Kidney capillary endothelial cell (primary cell): ENCODE results near the gene COPS8.

Experiments
- DNase-seq: peaks from one replicate; pipeline ENCODE4 v3.0.0-alpha.2; 2018; ENCODE audit warnings: low spot score

Gene COPS8

GRCh38 chr2:237101118-237101979, 15.7 kb downstream of the COPS8 start:
- no peak for DNase-seq

- no peak for DNase-seq
Observed at GRCh38 chr2:237102428-237102827, 16.7 kb downstream of the COPS8 start.

- no peak for DNase-seq
Observed at GRCh38 chr2:237109421-237109934, 23.8 kb downstream of the COPS8 start.

GRCh38 chr2:237113026-237113795, 27.5 kb downstream of the COPS8 start:
- DNase-seq, result no peak

- no peak for DNase-seq
Observed at GRCh38 chr2:237115870-237116269, 30.2 kb downstream of the COPS8 start.

- DNase-seq, result no peak
Observed at GRCh38 chr2:237116431-237116830, 30.7 kb downstream of the COPS8 start.

GRCh38 chr2:237118025-237118424, 32.3 kb downstream of the COPS8 start:
- DNase-seq, result no peak

GRCh38 chr2:237118561-237119155, 33.0 kb downstream of the COPS8 start:
- DNase-seq, result no peak

GRCh38 chr2:237120916-237121315, 35.2 kb downstream of the COPS8 start:
- no peak for DNase-seq

GRCh38 chr2:237121321-237121720, 35.6 kb downstream of the COPS8 start:
- DNase-seq, result no peak

GRCh38 chr2:237122214-237122666, 36.6 kb downstream of the COPS8 start:
- DNase-seq, result peak; percentile 62

GRCh38 chr2:237124820-237125219, 39.1 kb downstream of the COPS8 start:
- no peak for DNase-seq

- no peak for DNase-seq
Observed at GRCh38 chr2:237125967-237126366, 40.3 kb downstream of the COPS8 start.

GRCh38 chr2:237126519-237127174, 41.0 kb downstream of the COPS8 start:
- DNase-seq, result no peak

GRCh38 chr2:237128026-237128703, 42.5 kb downstream of the COPS8 start:
- peak; percentile 94 for DNase-seq

GRCh38 chr2:237128845-237129592, 43.3 kb downstream of the COPS8 start:
- DNase-seq, result no peak

GRCh38 chr2:237129625-237130263, 44.1 kb downstream of the COPS8 start:
- no peak for DNase-seq

- DNase-seq, result no peak
Observed at GRCh38 chr2:237130562-237131421, 45.1 kb downstream of the COPS8 start.
